Measurements from ENCODE around the gene POU2AF2.

The POU2AF2 gene

GRCh38 chr11:111325259-111325658, 79.7 kb downstream of the POU2AF2 start:
- TF ChIP-seq CTCF (IDR thresholded peaks at IDR 0.05; ENCODE audit: low read depth, low read length) = no peak
- Histone ChIP-seq H3K36me3 (no peaks in the 10 kb centered on the region), H3K4me3 (ENCODE audit: low read depth, low read length) (no peak overlapping the region), H3K27me3 (ENCODE audit: insufficient read depth, low read depth, severe bottlenecking) (no peaks in the 10 kb centered on the region), H3K27ac (no peak overlapping the region), H3K9me3 (ENCODE audit: severe bottlenecking) (no peaks in the 10 kb centered on the region)
- no peak for DNase-seq

- Histone ChIP-seq H3K36me3 (no peaks in the 10 kb centered on the region), H3K9me3 (ENCODE audit: severe bottlenecking) (no peaks in the 10 kb centered on the region), H3K27ac (no peak overlapping the region), H3K27me3 (ENCODE audit: insufficient read depth, low read depth, severe bottlenecking) (no peaks in the 10 kb centered on the region), H3K4me3 (ENCODE audit: low read depth, low read length) (no peak overlapping the region)
- no peak for TF ChIP-seq CTCF (IDR thresholded peaks at IDR 0.05; ENCODE audit: low read depth, low read length)
- DNase-seq = no peak
These were observed 81.3 kb downstream of the POU2AF2 start for GRCh38 chr11:111326824-111327223.

GRCh38 chr11:111327908-111328624, 82.5 kb downstream of the POU2AF2 start:
- TF ChIP-seq CTCF (IDR thresholded peaks at IDR 0.05; ENCODE audit: low read depth, low read length) = no peak
- no peaks in the 10 kb centered on the region for H3K9me3 ChIP-seq (ENCODE audit: severe bottlenecking)
- no peak for DNase-seq
- no peaks in the 10 kb centered on the region for H3K27me3 ChIP-seq (ENCODE audit: insufficient read depth, low read depth, severe bottlenecking)
- H3K36me3 ChIP-seq = no peaks in the 10 kb centered on the region
- no peak overlapping the region for H3K27ac ChIP-seq
- H3K4me3 ChIP-seq (ENCODE audit: low read depth, low read length) = no peak overlapping the region

- no peaks in the 10 kb centered on the region for H3K27me3 ChIP-seq (ENCODE audit: insufficient read depth, low read depth, severe bottlenecking)
- H3K27ac ChIP-seq = no peak overlapping the region
- no peaks in the 10 kb centered on the region for H3K9me3 ChIP-seq (ENCODE audit: severe bottlenecking)
- no peak for DNase-seq
- TF ChIP-seq CTCF (IDR thresholded peaks at IDR 0.05; ENCODE audit: low read depth, low read length) = no peak
- H3K36me3 ChIP-seq = no peaks in the 10 kb centered on the region
- no peak overlapping the region for H3K4me3 ChIP-seq (ENCODE audit: low read depth, low read length)
These were observed 84.0 kb downstream of the POU2AF2 start for GRCh38 chr11:111329306-111330204.

- Histone ChIP-seq H3K27me3 (ENCODE audit: insufficient read depth, low read depth, severe bottlenecking) (no peaks in the 10 kb centered on the region), H3K36me3 (no peaks in the 10 kb centered on the region), H3K9me3 (ENCODE audit: severe bottlenecking) (no peaks in the 10 kb centered on the region), H3K27ac (no peak overlapping the region), H3K4me3 (ENCODE audit: low read depth, low read length) (no peak overlapping the region)
- no peak for DNase-seq
- no peak for TF ChIP-seq CTCF (IDR thresholded peaks at IDR 0.05; ENCODE audit: low read depth, low read length)
These were observed 84.8 kb downstream of the POU2AF2 start for GRCh38 chr11:111330234-111330893.
